HL-60 (cell line): Measurements from ENCODE around the gene CNNM1.

Source experiments
- DNase-seq, 2 experiments: peaks; one replicate each; pipeline ENCODE4 v3.0.0-alpha.2; 2010 to 2020; ENCODE audit warnings: low read depth in 1 of 2, low spot score in 1 of 2
- H3K27ac ChIP-seq: fragments of 250-450 bp; sonication (Bioruptor Pico); replicated peaks from 2 replicates; pipeline ENCODE4 v1.5.1; 2020; ENCODE audit warnings: mild to moderate bottlenecking, moderate library complexity
- H3K27me3 ChIP-seq: fragments of 250-450 bp; sonication (Bioruptor Pico); 2 replicates; pipeline ENCODE4 v1.5.1; 2021; ENCODE audit warnings: mild to moderate bottlenecking, moderate library complexity; ENCODE audit not compliant: insufficient read depth, poor library complexity, severe bottlenecking
- H3K4me3 ChIP-seq: replicated peaks from 2 replicates; pipeline ENCODE4 v1.5.1; 2011; ENCODE audit warnings: mild to moderate bottlenecking, control low read depth, low read length; ENCODE audit not compliant: insufficient read depth
- GABPA ChIP-seq: IDR thresholded peaks from 2 replicates; pipeline ENCODE4 v1.6.1; 2012; ENCODE audit warnings: low read depth
- POLR2AphosphoS5 ChIP-seq: IDR thresholded peaks from 2 replicates; pipeline ENCODE4 v1.6.1; 2012; ENCODE audit warnings: low read depth
- SPI1 ChIP-seq: IDR thresholded peaks from 2 replicates; pipeline ENCODE4 v1.6.1; 2012; ENCODE audit warnings: low read depth, mild to moderate bottlenecking, borderline replicate concordance
- TF ChIP-seq, protein P1 (sequence below): IDR thresholded peaks from 2 replicates; pipeline ENCODE4 v1.6.1; 2012; ENCODE audit warnings: low read depth; ENCODE audit not compliant: insufficient replicate concordance
- TF ChIP-seq, protein P2 (sequence below): IDR thresholded peaks from one replicate; pipeline ENCODE4 v1.5.1; 2011; ENCODE audit warnings: low read length, control low read depth, inconsistent platforms; ENCODE audit not compliant: insufficient read depth

Gene CNNM1

DNA sequence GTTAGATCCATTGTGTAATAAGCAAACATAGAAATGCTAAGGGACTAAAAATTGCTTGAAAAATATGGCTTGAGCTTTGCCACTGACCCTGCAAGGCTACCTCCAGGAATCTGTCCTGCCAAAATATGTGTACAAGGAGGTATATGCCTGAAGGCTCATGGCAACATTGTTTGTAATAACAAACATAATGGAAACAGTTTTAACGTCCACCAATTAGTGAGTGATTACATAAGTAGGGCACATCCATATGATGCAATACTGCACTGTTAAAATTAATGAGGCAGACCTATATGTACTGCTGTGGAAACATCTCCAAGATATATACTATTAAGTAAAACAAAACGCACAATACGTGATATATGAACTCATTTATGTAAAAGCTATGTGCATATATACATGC is 114.3 kb downstream of the CNNM1 start:
- H3K27ac ChIP-seq = no peak overlapping the region
- no peak for DNase-seq
- TF ChIP-seq SPI1 (no peak), POLR2AphosphoS5 (no peak), GABPA (no peak)
- TF ChIP-seq, protein P1, sequence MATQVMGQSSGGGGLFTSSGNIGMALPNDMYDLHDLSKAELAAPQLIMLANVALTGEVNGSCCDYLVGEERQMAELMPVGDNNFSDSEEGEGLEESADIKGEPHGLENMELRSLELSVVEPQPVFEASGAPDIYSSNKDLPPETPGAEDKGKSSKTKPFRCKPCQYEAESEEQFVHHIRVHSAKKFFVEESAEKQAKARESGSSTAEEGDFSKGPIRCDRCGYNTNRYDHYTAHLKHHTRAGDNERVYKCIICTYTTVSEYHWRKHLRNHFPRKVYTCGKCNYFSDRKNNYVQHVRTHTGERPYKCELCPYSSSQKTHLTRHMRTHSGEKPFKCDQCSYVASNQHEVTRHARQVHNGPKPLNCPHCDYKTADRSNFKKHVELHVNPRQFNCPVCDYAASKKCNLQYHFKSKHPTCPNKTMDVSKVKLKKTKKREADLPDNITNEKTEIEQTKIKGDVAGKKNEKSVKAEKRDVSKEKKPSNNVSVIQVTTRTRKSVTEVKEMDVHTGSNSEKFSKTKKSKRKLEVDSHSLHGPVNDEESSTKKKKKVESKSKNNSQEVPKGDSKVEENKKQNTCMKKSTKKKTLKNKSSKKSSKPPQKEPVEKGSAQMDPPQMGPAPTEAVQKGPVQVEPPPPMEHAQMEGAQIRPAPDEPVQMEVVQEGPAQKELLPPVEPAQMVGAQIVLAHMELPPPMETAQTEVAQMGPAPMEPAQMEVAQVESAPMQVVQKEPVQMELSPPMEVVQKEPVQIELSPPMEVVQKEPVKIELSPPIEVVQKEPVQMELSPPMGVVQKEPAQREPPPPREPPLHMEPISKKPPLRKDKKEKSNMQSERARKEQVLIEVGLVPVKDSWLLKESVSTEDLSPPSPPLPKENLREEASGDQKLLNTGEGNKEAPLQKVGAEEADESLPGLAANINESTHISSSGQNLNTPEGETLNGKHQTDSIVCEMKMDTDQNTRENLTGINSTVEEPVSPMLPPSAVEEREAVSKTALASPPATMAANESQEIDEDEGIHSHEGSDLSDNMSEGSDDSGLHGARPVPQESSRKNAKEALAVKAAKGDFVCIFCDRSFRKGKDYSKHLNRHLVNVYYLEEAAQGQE = no peak
- TF ChIP-seq, protein P2, sequence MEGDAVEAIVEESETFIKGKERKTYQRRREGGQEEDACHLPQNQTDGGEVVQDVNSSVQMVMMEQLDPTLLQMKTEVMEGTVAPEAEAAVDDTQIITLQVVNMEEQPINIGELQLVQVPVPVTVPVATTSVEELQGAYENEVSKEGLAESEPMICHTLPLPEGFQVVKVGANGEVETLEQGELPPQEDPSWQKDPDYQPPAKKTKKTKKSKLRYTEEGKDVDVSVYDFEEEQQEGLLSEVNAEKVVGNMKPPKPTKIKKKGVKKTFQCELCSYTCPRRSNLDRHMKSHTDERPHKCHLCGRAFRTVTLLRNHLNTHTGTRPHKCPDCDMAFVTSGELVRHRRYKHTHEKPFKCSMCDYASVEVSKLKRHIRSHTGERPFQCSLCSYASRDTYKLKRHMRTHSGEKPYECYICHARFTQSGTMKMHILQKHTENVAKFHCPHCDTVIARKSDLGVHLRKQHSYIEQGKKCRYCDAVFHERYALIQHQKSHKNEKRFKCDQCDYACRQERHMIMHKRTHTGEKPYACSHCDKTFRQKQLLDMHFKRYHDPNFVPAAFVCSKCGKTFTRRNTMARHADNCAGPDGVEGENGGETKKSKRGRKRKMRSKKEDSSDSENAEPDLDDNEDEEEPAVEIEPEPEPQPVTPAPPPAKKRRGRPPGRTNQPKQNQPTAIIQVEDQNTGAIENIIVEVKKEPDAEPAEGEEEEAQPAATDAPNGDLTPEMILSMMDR = no peak
- no peaks in the 10 kb centered on the region for H3K27me3 ChIP-seq
- no peak overlapping the region for H3K4me3 ChIP-seq
